ENCODE data around the gene GGA2.

Gene GGA2

DNA sequence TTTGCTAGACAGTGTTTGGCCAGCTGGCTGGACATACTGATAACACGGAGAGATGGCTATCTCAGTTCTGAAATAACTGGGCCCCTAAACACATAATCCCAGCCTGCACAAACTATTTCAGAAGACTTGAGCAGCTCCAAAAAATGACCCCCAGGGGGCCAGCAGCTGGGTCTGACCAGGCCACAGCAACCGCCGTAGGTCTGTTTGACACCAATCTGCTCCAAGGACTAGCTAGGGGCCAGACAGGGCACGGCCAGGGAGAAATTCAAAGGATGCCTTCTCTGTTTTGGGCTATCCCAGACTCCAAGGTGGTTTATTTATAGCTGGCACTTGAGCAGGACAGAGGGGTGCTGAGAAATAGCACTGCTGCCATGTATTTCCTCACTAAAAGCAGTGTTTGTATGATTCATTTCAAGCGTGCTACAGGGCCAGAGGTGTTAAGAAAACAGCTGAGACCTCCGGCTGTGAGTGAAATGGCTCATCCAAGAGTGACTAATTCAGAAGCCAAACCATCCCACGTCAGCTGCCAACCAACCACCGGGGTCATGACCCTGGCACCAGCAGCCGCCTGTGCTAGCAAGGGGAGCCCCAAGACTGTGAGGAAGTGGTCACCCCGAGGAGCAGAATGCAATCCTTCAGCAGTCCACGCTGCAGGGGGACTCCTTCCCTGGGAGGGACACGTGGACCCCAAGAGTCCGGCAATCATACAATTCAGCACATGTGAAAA, 5.7 kb downstream of the GGA2 start:
- no peak overlapping the region for H3K4me3 ChIP-seq (replicated peaks in 1 of 2; ENCODE audit: low read depth in 2 of 2, low read length in 2 of 2)

DNA sequence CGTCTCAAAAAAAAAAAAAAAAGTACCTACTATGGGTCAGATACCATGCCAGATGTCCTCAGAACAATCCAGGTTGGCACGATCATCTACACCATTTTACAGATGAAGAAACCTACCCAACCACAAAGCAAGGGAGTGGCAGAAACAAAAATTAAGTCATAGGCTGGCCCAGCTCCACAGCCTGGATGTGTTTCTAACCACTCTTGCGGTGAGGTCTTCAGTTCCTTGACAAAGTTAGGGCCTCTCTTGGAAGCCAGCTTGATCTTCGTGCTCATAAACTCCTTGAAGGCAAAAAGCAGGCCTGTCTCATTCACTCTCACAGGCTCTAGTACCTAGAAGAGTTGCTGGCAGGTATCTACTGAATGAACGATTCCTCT, 6.2 kb downstream of the GGA2 start:
- TF ChIP-seq, protein P1, sequence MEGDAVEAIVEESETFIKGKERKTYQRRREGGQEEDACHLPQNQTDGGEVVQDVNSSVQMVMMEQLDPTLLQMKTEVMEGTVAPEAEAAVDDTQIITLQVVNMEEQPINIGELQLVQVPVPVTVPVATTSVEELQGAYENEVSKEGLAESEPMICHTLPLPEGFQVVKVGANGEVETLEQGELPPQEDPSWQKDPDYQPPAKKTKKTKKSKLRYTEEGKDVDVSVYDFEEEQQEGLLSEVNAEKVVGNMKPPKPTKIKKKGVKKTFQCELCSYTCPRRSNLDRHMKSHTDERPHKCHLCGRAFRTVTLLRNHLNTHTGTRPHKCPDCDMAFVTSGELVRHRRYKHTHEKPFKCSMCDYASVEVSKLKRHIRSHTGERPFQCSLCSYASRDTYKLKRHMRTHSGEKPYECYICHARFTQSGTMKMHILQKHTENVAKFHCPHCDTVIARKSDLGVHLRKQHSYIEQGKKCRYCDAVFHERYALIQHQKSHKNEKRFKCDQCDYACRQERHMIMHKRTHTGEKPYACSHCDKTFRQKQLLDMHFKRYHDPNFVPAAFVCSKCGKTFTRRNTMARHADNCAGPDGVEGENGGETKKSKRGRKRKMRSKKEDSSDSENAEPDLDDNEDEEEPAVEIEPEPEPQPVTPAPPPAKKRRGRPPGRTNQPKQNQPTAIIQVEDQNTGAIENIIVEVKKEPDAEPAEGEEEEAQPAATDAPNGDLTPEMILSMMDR (IDR thresholded peaks at IDR 0.05; ENCODE audit: low read depth, low read length): no peak
- no peak overlapping the region for H3K4me3 ChIP-seq (replicated peaks in 1 of 2; ENCODE audit: low read depth in 2 of 2, low read length in 2 of 2)
- peak; percentile 65 to 70 for DNase-seq (ENCODE audit: low read depth in 2 of 2)

More for the DNA sequence above, 5.7 kb downstream of the GGA2 start:
- TF ChIP-seq, protein P1 (IDR thresholded peaks at IDR 0.05; ENCODE audit: low read depth, low read length): no peak
- peak; percentile 82 to 95 for DNase-seq (ENCODE audit: low read depth in 2 of 2)

DNA sequence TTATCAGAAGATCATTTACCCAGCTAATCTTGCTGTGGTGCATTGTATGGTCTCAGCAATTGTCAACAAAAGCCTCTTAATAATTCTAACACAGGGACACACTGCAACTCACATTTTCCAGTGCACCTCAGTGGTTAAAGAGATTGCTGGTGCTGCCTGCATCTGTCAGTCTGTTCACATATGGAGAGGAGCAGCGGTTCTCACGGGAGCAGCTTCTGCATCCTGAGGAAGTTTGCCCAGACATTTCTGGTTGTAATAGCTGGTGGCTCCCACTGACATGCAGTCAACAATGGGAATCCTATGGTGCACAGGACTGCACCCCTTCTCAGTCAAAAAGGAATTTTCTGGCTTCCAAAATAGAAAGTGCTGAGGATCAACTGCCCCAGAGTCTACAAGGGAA, 7.8 kb downstream of the GGA2 start:
- TF ChIP-seq, protein P1 (IDR thresholded peaks at IDR 0.05; ENCODE audit: low read depth, low read length): no peak
- no peak overlapping the region for H3K4me3 ChIP-seq (replicated peaks in 1 of 2; ENCODE audit: low read depth in 2 of 2, low read length in 2 of 2)
- DNase-seq (ENCODE audit: low read depth in 2 of 2): no peak

DNA sequence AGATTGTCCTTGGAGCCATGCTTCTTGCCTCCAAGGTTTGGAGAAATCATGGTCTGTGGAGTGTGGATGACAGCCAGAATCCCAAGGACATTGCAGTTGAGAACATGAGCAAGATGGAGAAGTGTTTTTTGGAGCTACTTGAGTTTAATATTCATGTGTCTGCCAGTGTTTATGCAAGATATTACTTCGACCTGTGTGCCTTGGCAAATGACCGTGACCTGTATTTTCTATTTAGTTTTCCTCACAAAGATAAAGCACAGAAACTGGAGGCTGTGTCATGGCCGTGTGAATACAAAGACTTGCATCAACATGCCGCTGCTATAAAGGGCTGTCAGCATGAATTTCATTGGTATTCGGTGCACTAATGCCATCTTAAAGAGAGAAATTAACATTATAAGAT, 9.0 kb downstream of the GGA2 start:
- no peak overlapping the region for H3K4me3 ChIP-seq (replicated peaks in 1 of 2; ENCODE audit: low read depth in 2 of 2, low read length in 2 of 2)
- TF ChIP-seq, protein P1 (IDR thresholded peaks at IDR 0.05; ENCODE audit: low read depth, low read length): no peak
- DNase-seq (ENCODE audit: low read depth in 2 of 2): no peak

DNA sequence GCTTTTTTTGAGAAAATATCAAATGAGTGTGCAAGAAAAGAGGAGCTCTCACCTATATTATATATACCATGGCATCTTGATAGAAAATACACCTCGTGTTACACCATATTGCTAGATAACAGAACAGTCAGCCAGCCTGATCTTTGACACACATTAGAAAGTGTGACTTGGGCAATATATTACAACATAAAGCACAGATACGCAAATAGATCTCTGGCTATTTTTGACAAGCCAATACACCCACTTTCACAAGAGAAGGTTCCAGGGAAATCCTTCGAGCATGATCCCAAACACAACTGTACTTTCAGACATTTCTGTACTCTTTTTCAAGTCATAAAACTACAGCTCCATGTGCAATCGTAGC, 9.4 kb downstream of the GGA2 start:
- no peak for DNase-seq (ENCODE audit: low read depth in 2 of 2)
- H3K4me3 ChIP-seq (replicated peaks in 1 of 2; ENCODE audit: low read depth in 2 of 2, low read length in 2 of 2): no peak overlapping the region
- TF ChIP-seq, protein P1 (IDR thresholded peaks at IDR 0.05; ENCODE audit: low read depth, low read length): no peak

DNA sequence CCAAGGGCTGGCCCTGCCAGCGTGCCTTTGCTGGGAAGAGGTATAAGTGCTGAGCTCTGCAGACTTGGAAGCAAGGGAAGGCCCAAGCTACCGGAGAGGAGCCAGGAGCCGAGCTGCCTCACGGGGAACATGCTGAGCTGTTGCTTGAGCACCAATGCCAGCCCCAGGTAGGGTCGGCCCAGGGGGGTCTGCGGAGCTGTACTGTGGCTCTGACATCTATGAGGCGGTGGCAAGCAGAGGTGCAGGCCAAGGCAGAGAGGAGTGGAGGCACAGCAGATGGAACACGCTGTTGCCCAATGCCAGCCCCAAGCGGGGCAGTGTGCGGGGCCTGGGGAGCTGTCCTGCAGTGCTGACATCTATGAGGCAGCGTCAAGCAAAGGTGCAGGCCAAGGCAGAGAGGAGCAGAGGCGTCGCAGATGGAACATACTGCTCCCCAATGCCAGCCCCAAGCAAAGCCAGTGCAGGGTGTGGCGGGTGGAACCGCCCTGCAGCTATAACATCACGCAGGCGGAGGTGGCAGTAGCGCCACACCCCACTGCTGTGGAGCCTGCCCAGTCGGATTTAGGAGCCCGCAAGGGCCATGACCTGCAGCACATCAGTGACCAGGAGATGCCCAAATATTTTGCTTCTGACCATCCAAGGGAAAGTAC, 10.0 kb downstream of the GGA2 start:
- TF ChIP-seq, protein P1 (IDR thresholded peaks at IDR 0.05; ENCODE audit: low read depth, low read length): no peak
- no peak overlapping the region for H3K4me3 ChIP-seq (replicated peaks in 1 of 2; ENCODE audit: low read depth in 2 of 2, low read length in 2 of 2)
- DNase-seq (ENCODE audit: low read depth in 2 of 2): no peak
